GM21515 (cell line): ENCODE data around the gene BAX.
"Not testable (repeated sequence)": the region's sequence is repeated elsewhere in the genome, so short reads cannot be mapped to it uniquely, and the experiment has no call there.

Experiments used
- ATAC-seq: cut with Tn5 transposase; IDR thresholded peaks from one replicate; pipeline ENCODE4 v1.9.1; 2021; ENCODE audit not compliant: unreplicated experiment

The BAX gene

GRCh38 chr19:48954595-48955307 is at the start of gene BAX:
TSS of gene BAX (plus strand) at chr19:48954875. CDS start at chr19:48954929, 54 bp downstream.
- ATAC-seq: peak; percentile 59

GRCh38 chr19:48905664-48906063 is 49.0 kb upstream of the BAX start:
- no peak for ATAC-seq

- no peak for ATAC-seq
Measured at GRCh38 chr19:48906324-48906723, 48.4 kb upstream of the BAX start.

DNA sequence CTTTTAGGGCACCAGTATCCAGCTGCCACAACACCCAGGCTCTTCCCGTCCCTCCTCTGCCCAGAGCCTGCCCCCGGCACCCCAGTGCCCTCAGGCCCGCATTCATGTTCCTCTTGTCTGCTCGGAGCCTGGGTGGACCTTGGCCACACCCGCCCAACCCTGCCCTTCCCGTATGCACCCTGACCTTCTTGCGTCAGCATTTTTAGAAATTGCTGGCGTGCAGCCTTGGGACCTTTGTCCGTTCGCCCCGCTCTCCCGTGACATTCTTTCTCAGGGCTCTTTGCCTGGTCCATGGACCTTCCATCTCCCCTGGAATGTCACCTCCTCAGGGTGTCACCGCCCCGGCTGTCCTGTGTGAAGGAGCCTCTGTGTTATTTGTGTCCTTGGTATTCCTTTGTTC is 47.0 kb upstream of the BAX start:
- no peak for ATAC-seq

DNA sequence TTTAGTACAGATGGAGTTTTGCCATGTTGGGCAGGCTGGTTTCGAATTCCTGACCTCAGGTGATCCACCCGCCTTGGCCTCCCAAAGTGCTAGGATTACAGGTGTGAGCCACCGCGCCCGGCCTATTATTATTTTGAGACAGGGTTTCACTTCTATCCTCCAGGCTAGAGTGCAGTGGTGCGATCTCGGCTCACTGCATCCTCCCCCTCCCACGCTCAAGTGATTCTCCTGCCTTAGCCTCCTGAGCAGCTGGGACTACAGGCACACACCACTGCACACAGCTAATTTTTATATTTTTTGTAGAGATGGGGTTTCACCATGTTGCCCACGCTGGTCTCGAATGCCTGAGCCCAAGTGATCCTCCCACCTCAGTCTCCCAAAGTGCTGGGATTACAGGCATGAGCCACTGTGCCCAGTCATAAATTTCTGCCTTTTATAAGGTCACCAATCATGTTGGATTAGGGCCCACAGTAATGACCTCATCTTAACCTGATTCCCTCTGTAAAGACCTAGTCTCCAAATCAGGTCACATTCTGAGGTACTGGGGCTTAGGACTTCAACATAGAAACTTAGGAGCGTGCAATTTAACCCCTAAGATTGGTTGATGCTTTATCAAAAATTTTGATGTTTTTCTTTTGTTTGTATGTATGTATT is 45.1 kb upstream of the BAX start:
- not testable (repeated sequence) for ATAC-seq

DNA sequence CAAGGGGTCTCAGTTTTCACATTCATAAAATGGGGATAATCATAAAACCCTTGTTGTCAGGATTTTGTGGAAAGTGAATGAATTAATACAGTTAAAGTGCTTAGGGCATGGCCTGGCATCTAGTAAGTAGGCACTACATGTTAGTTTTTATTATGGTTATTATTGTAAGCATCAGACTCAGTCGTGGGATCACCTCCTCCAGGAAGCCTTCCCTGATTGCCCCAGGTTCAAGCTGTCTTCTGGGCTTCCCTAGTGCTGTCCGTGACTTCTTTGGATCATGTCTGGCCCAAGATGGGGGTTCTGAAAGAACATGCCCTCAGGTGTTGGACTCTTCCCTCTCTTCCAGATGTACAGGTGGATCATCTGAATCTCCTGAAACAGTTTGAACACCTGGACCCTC is 43.9 kb upstream of the BAX start:
- no peak for ATAC-seq

DNA sequence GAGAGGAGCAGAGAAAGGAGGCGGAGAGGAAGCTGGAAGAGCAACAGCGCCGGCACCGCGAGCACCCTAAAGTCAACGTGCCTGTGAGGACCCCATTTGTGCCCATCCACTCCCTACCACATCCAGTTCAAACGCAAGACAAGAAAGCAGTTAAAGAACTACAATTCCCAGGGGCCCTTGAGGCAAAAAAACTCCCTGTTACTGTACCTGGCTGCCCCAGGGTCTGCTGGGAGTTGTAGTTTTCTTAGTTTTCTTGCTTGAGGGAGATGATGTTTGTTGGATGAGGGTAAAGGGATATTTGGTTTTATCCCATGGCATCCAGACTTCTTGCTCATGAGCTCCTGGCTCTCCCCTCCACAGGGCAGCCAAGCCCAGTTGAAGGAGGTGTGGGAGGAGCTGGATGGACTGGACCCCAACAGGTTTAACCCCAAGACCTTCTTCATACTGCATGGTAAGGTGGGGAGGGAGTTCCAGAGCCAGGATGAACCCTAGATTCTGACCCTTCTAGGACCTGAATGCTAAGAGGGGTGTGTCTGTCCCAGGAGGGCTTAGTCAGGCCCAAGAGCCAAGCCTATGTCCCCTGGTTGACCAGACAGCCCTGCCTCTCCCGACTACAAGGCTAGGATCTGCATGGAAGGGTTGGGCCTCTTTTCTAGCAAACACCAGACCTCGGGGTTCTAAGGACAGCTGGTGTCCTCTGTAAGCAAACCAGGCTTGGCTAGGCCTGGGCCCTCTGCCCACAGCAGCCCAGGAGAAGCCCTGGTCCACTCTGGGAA is 41.4 kb upstream of the BAX start:
- ATAC-seq: no peak

DNA sequence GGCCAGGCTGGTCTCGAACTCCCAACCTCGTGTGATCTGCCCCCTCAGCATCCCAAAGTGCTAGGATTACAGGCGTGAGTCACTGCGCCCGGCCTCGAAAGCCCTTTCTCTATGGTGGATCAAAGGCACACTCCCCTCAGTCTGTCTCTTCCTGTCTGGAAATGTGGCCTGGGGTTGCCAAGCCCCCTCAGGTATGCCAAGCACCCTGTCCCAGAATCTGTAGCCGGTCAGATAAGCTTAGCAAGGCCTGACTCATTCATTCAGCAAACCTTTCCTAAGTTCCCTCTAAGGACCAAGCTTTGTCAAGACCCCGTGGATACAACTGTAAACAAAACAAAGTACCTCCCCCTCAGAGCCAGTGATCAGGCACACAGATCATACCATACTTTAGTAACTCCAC is 40.5 kb upstream of the BAX start:
- no peak for ATAC-seq

GRCh38 chr19:48915757-48916156 is 38.9 kb upstream of the BAX start:
- no peak for ATAC-seq

- ATAC-seq: no peak
Measured at GRCh38 chr19:48918071-48918470, 36.6 kb upstream of the BAX start.

- ATAC-seq: no peak
Measured at GRCh38 chr19:48918801-48919247, 35.9 kb upstream of the BAX start.

GRCh38 chr19:48919271-48919670 is 35.4 kb upstream of the BAX start:
- not testable (repeated sequence) for ATAC-seq

GRCh38 chr19:48920949-48921348 is 33.7 kb upstream of the BAX start:
- ATAC-seq: no peak

- no peak for ATAC-seq
Measured at GRCh38 chr19:48921721-48922500, 32.8 kb upstream of the BAX start.

GRCh38 chr19:48922548-48923490 is 31.9 kb upstream of the BAX start:
- ATAC-seq: no peak

GRCh38 chr19:48925240-48925843 is 29.3 kb upstream of the BAX start:
- no peak for ATAC-seq

DNA sequence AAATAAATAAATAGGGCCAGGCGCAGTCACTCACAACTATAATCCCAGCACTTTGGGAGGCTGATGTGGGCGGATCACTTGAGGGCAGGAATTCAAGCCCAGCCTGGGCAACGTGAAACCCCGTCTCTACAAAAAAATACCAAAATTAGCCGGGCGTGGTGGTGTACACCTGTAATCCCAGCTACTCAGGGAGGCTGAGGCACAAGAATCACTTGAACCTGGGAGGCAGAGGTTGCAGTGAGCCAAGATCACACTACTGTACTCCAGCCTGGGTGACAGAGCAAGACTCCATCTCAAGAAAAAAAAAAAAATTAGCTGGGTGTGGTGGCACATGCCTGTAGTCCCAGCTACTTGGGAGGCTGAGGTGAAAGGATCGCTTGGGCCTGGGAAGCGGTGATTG is 28.8 kb upstream of the BAX start:
- not testable (repeated sequence) for ATAC-seq

- no peak for ATAC-seq
Measured at GRCh38 chr19:48926909-48927308, 27.8 kb upstream of the BAX start.

DNA sequence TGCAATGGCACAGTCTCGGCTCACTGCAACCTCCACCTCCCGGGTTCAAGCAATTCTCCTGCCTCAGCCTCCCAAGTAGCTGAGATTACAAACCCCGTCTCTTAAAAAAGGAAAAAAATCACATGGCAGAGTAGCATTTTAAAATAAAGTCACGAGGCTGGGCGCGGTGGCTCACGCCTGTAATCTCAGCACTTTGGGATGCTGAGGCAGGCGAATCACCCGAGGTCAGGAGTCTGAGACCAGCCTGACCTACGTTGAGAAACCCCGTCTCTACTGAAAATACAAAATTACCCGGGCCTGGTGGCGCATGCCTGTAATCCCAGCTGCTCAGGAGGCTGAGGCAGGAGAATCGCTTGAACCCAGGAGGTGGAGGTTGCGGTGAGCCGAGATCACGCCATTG is 27.0 kb upstream of the BAX start:
- not testable (repeated sequence) for ATAC-seq
